Activated CD8-positive, alpha-beta memory T cell treated with anti-CD3 and anti-CD28 coated beads for 36 hours (primary cell): ENCODE results near the gene MFN2. TPM values are rescaled to one million over a fixed set of nuclear protein-coding genes. Genes with fewer than 3 reads are reported as not detected.
"Not testable (repeated sequence)": the region's sequence is repeated elsewhere in the genome, so short reads cannot be mapped to it uniquely, and the experiment has no call there.

Experiments used
- CTCF ChIA-PET: fragments of 350-600 bp; sonication (Branson Sonifier 250); formaldehyde crosslinking; loops from one replicate; lab custom pipeline; 2021; ENCODE audit warnings: antibody characterized with exemption; lab: Charles Lee
- POLR2A ChIA-PET: fragments of 350-600 bp; sonication (Branson Sonifier 250); formaldehyde crosslinking; loops from one replicate; lab custom pipeline; 2021; ENCODE audit warnings: antibody characterized with exemption; lab: Charles Lee
- total RNA-seq, 2 experiments: library from RNA; stranded (reverse); gene quantifications; one replicate each; pipeline ENCODE4 v1.2.3, GENCODE V29; 2021

MFN2 gene
- total RNA-seq, 2 experiments from 2014 or later, result 85.9 to 92.6 TPM

GRCh38 chr1:11985171-11985570, 4.9 kb downstream of the MFN2 start:
- POLR2A ChIA-PET, result interaction anchor here (0.7 kb wide), 1 partner anchor 206 kb away, joined by 7 read pairs; no protein-coding TSS in a partner anchor
- CTCF ChIA-PET, result interaction anchor here (1.7 kb wide), 1 partner anchor 94 kb away, joined by 4 read pairs; no protein-coding TSS in a partner anchor

- ChIA-PET CTCF (no interaction called here), POLR2A (interaction anchor here (0.7 kb wide), 1 partner anchor 205 kb away, joined by 7 read pairs; no protein-coding TSS in a partner anchor)
These were observed 5.6 kb downstream of the MFN2 start for GRCh38 chr1:11985851-11986250.

- CTCF ChIA-PET, result interaction anchor here (1.4 kb wide), 1 partner anchor 90 kb away, joined by 4 read pairs; no protein-coding TSS in a partner anchor
- POLR2A ChIA-PET, result no interaction called here
These were observed 9.4 kb downstream of the MFN2 start for GRCh38 chr1:11989669-11990068.

- CTCF ChIA-PET, result no interaction called here
These were observed 10.2 kb downstream of the MFN2 start for GRCh38 chr1:11990303-11991032.

GRCh38 chr1:11991969-11992676, 11.9 kb downstream of the MFN2 start:
- POLR2A ChIA-PET, result interaction anchor here (1.3 kb wide), 1 partner anchor 16 kb away, joined by 3 read pairs; no protein-coding TSS in a partner anchor
- CTCF ChIA-PET, result no interaction called here

More at GRCh38 chr1:11990303-11991032, 10.2 kb downstream of the MFN2 start:
- POLR2A ChIA-PET, result interaction anchor here (0.6 kb wide), 1 partner anchor 82 kb away, joined by 3 read pairs; no protein-coding TSS in a partner anchor

GRCh38 chr1:11997081-11997850, 17.0 kb downstream of the MFN2 start:
- POLR2A ChIA-PET, result interaction anchor here (0.5 to 0.6 kb wide), 2 partner anchors 17 to 21 kb away, joined by 3 to 4 read pairs; partner anchors contain the start of gene MFN2
- CTCF ChIA-PET, result interaction anchor here (0.7 kb wide), 1 partner anchor 281 kb away, joined by 4 read pairs; no protein-coding TSS in a partner anchor

- POLR2A ChIA-PET, result no interaction called here
- CTCF ChIA-PET, result no interaction called here
These were observed 18.4 kb downstream of the MFN2 start for GRCh38 chr1:11998636-11999035.

GRCh38 chr1:11999236-11999635, 19.0 kb downstream of the MFN2 start:
- ChIA-PET POLR2A (no interaction called here), CTCF (no interaction called here)

- POLR2A ChIA-PET, result no interaction called here
These were observed 21.1 kb downstream of the MFN2 start for GRCh38 chr1:12001249-12001917.

GRCh38 chr1:12001996-12002493, 21.8 kb downstream of the MFN2 start:
- ChIA-PET CTCF (interaction anchor here (1.2 to 1.9 kb wide), 3 partner anchors 29 to 78 kb away, joined by 3 to 6 read pairs (median 6); no protein-coding TSS in a partner anchor), POLR2A (no interaction called here)

More at GRCh38 chr1:12001249-12001917, 21.1 kb downstream of the MFN2 start:
- CTCF ChIA-PET, result interaction anchor here (1.0 to 1.9 kb wide), 3 partner anchors 10 to 78 kb away, joined by 3 to 6 read pairs (median 3); no protein-coding TSS in a partner anchor

GRCh38 chr1:12003762-12004161, 23.5 kb downstream of the MFN2 start:
- POLR2A ChIA-PET, result no interaction called here
- CTCF ChIA-PET, result interaction anchor here (0.7 to 1.0 kb wide), 2 partner anchors 27 to 75 kb away, joined by 3 to 5 read pairs; no protein-coding TSS in a partner anchor

GRCh38 chr1:12005488-12006166, 25.4 kb downstream of the MFN2 start:
- POLR2A ChIA-PET, result no interaction called here

GRCh38 chr1:12006167-12006921, 26.1 kb downstream of the MFN2 start:
- ChIA-PET CTCF (no interaction called here), POLR2A (no interaction called here)

More at GRCh38 chr1:12005488-12006166, 25.4 kb downstream of the MFN2 start:
- CTCF ChIA-PET, result no interaction called here

- ChIA-PET CTCF (no interaction called here), POLR2A (no interaction called here)
These were observed 27.0 kb downstream of the MFN2 start for GRCh38 chr1:12007204-12007603.

- POLR2A ChIA-PET, CTCF ChIA-PET: not testable (repeated sequence)
These were observed 28.1 kb downstream of the MFN2 start for GRCh38 chr1:12008355-12008754.

GRCh38 chr1:12009318-12009947, 29.2 kb downstream of the MFN2 start:
- ChIA-PET CTCF (interaction anchor here (0.6 kb wide), 1 partner anchor 26 kb away, joined by 3 read pairs; no protein-coding TSS in a partner anchor), POLR2A (no interaction called here)
